ENCODE measurements around the gene ZNF839. TPM values are rescaled to one million over a fixed set of nuclear protein-coding genes. Genes with fewer than 3 reads are reported as not detected.
A peak's percentile ranks its signal among the peaks of the same experiment; 100 is the strongest.

The ZNF839 gene
- polyA plus RNA-seq (2012; ENCODE audit: insufficient read depth, insufficient read length), result 16.5 TPM

DNA sequence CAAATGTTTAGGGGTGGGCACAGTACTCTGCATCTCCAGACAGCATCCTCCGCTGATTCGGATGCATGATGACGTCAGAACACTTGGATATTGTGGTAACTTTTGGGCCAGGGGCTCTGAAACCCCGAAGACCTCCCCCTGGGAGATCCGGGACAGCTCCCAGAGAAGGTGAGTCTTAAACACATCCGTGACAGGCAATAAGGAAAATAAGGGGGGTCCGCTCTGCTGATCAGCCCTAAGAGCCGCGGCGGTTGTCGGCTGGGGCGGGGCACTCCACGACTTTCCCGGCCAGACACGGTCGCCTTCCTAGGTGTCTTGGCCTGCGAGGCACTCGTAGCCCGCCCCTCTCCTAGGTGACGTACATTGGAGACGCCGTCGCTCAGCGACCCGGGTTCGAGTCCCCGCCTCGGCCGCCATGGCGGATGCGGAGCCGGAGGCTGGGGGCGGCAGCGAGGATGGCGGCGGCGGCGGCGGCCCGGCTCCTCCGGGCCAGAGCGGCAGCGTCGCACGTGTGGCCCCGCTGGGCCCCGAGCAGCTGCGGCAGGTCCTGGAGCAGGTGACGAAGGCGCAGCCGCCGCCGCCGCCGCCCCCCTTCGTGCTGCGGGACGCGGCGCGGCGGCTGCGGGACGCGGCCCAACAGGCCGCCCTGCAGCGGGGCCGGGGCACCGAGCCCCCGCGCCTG, at the start of gene ZNF839:
TSS of gene ZNF839 (plus strand) at position 396 of the 682 bp plus-strand sequence. CDS start at position 416, 20 bp downstream.
- peak; percentile 86 for DNase-seq (ENCODE audit: low read depth, low spot score)
- H3K4me3 ChIP-seq (ENCODE audit: low read length), result peak within 1 kb of the TSS; percentile 75

DNA sequence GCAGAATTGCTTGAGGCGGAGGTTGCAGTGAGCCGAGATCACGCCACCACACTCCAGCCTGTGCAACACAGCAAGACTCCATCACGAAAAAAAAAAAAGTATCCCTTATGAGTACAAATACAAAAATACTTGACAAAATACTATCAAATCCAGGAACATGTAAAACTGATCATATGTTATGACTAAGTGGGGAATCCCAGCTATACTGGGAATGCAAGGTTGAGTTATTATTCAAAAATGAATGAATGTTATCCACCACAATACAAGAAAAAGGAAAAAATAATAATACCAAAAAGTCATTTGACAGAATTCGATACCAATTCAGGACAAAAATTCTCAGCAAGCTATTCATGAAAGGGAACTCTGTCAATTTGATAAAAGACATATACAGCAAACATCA, 47.2 kb upstream of the ZNF839 start:
- no peak overlapping the region for H3K4me3 ChIP-seq (ENCODE audit: low read length)
- DNase-seq (ENCODE audit: low read depth, low spot score), result no peak

DNA sequence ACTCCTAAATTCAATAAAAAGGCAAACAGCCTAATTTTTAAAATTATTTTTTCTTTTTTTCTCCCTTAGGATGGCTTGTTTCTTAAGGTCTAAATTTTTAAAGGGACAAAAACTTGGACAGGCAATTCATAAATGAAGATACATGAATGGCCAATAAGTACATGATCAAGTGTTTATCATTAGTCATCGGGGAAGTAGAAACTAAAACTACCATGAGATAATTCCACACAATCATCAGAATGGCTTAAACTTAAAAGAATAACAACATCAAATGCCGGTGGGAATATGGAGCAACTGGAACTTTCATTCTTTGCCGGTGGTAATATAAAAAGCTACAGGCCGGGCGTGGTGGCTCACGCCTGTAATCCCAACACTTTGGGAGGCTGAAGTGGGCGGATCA, 43.7 kb upstream of the ZNF839 start:
- DNase-seq (ENCODE audit: low read depth, low spot score), result no peak

DNA sequence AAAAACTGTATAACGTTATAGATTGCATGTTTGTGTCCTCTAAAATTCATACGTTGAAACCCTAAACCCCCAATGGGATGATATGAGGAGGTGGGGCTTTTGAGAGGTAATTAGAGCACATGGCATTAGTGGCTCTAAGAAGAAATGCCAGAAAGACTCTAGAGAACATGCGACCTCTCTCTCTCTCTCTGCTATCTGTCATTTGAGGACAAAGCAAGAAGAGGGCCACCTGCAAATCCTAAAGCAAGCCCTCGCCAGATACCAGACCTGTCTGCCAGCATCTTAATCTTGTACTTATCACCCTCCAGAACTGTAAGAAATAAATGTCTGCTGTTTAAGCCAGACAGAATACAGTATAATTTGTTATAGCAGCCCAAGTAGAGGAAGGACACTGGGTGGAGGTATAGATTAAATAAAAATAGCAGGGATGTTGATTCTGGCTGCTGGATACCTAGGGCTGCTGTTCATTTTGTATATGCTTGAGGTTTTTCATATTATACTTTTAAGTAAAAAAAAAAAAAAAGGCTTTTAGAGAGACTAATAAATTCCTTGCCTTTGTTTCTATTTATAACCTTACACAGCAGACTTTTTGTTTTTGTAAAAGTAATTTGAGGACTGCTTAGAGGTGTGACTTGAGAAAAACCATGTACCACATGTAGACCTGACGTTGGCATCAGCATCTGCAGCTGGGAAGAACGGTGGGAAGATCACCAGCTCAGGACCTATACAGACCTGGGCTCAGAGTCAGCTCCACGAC, 41.5 kb upstream of the ZNF839 start:
- DNase-seq (ENCODE audit: low read depth, low spot score), result no peak
- H3K4me3 ChIP-seq (ENCODE audit: low read length), result no peak overlapping the region

More for the DNA sequence above, 43.7 kb upstream of the ZNF839 start:
- H3K4me3 ChIP-seq (ENCODE audit: low read length), result no peak overlapping the region

DNA sequence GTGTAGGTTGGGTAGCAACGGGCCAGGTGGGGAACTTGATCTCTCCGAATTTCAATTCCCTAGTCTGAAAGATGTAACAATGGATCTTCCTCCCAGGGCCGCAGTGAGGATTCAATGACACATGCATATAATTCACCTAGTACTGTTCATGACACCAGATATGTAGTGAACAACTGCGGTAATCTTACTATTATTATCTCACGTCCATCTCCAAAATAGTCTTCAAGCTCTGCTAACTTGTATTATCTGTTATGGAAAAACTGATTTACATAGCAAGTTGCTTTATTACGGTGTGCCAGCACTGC, 41.0 kb upstream of the ZNF839 start:
- no peak overlapping the region for H3K4me3 ChIP-seq (ENCODE audit: low read length)
- DNase-seq (ENCODE audit: low read depth, low spot score), result no peak

DNA sequence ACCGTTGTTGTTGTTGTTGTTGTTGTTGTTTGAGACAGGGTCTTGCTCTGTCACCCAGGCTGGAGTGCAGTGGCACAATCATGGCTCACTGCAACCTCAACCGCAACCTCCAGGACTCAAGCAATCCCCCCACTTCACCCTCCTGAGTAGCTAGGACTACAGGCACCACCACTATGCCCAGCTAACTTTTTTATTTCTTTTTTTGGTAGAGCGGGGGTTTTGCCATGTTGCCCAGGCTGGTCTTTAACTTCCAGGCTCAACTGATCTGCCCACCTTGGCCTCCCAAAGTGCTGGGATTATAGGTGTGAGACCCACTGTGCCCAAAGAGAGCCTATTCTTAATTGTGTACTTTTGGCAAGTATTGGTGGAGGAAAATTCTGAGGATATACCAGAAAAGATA, 40.3 kb upstream of the ZNF839 start:
- no peak overlapping the region for H3K4me3 ChIP-seq (ENCODE audit: low read length)
- DNase-seq (ENCODE audit: low read depth, low spot score), result no peak

DNA sequence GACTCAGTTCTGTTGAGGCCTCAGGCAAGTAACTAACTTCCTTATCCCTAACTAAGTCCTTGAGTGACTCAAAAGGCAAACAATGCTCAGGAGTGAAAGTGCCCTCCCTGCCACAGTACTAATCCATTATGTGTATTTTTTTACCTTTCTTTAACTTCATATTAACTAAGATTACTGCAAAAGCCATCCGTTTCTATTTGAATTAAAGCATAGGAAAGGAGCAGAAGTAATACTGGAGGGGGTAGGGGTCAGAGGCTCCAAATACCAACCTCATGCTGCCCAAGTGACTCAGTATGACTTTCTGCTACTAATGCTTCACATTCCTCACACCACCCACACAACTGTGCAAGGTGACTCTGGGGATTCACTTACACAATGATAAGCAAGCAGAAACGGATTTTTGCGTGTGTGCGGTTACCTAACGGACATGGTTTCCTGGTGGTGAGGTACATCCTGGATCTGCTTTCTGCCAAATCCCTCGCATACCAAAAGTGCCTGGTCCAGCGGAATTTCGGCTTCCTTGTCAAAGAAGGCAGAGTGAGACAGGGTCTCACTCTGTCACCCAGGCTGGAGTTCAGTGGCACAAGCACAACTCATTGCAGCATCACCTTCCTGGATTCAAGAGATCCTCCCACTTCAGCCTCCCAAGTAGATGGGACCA, 39.7 kb upstream of the ZNF839 start:
- no peak overlapping the region for H3K4me3 ChIP-seq (ENCODE audit: low read length)
- no peak for DNase-seq (ENCODE audit: low read depth, low spot score)

DNA sequence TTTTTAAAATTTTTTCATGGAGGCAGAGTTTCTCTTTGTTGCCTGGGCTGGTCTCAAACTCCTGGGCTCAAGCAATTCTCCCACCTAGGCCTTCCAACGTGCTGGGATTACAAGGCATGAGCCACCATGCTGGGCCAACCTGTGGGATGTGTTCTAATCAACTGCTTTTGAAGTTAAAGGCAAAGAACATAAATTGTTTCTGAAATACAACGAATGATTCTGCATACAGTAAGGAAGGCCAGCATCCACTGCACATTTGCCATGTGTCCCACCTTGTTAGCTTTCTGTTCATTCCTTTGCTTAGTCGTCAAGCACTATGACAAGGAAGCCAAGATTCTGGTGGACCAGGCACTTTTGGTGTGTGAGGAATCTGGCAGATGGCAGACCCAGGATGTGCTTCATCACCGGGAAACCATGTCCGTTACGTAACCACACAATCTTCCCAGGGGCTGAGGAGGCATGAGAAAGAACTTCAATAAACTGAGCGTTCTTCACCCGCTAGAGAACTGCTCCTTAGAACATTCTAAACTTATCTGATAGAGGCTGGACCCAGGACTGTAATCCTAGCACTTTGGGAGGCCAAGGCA, 39.1 kb upstream of the ZNF839 start:
- DNase-seq (ENCODE audit: low read depth, low spot score), result no peak
- H3K4me3 ChIP-seq (ENCODE audit: low read length), result no peak overlapping the region

DNA sequence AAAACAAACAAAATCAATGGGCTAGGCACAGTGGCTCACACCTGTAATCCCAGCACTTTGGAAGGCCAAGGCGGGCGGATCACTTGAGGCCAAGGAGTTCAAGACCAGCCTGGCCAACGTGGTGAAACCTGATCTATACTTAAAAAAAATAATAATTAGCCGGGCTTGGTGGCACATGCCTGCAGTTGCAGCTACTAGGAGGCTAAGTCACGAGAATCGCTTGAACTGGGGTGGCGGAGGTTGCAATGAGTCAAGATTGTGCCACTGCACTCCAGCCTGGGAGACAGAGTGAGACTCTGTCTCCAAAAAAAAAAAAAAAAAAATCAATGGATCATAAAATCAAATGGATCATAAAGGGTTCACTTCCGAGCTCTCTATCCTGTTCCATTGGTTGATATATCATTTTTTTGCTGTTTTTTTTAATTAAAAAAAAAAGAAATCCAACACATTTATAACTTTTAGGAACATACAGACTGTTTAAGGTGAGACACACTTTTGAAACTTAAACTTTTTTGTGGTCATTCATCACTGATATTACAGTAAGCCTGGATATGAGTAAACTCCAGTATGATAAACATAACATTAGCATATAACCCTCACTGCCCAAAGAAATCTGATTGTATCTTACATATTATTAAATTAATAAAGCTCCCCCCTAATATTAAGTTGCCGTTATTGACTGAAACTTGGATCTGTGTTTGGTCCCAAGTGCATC, 36.6 kb upstream of the ZNF839 start:
- DNase-seq (ENCODE audit: low read depth, low spot score), result no peak
- no peak overlapping the region for H3K4me3 ChIP-seq (ENCODE audit: low read length)

DNA sequence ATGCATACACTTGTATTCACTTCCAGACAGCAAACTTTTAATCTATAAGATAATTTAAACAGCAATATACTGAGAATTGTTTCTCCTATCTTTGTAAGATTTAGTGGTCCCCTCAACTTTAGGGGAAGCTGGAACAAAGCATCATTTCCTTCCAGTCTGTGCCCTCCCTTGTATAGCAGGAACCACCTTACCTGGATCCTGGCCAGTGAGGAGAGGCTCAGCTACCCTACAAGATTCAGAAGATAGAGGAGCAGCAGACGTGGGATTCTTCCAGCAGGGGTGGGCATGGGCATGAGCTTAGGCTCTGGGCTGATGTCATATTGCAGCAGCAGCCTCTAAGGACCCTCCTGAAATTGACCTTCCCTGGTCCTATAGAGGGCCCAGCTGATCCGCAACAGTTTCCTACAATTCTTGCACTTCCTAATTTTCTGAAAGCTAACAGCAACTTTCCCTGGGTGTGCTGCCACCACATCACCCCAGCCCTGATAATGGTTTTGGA, 35.9 kb upstream of the ZNF839 start:
- no peak for DNase-seq (ENCODE audit: low read depth, low spot score)
- no peak overlapping the region for H3K4me3 ChIP-seq (ENCODE audit: low read length)

DNA sequence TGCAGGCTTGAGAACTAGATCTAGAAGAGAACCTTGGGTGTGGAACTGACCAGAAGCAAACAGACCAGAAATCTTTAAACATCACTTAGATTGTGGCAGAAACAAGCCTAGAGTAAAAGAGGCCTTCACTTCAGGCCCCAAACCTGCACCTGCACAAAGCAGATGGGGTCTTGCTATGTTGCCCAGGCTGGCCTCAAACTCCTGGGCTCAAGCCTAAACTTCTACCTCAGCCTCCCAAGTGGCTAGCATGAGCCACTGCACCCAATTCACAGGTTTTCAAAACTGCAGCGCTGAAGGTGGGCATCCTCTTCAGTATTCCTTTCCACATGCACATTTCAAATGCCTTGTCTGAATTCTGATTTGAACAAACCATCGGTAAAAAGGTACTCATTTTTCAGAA, 34.4 kb upstream of the ZNF839 start:
- DNase-seq (ENCODE audit: low read depth, low spot score), result no peak

DNA sequence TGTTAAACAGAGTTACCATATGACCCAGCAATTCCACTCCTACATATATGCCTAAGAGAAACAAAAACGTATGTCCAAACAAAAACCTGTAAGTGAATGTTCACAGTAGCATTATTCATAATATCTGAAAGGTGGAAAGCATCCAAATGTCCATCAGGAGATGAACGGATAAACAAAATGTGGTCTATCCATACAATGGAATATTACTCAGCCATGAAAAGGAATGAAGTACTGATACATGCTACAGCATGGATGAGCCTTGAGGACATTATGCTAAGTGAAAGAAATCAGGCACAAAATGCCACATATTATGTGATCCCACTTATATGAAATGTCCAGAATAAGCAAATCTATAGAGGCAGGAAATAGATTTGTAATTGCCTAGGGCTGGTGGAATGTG, 31.4 kb upstream of the ZNF839 start:
- H3K4me3 ChIP-seq (ENCODE audit: low read length), result no peak overlapping the region
- no peak for DNase-seq (ENCODE audit: low read depth, low spot score)

More for the DNA sequence above, 34.4 kb upstream of the ZNF839 start:
- no peak overlapping the region for H3K4me3 ChIP-seq (ENCODE audit: low read length)

DNA sequence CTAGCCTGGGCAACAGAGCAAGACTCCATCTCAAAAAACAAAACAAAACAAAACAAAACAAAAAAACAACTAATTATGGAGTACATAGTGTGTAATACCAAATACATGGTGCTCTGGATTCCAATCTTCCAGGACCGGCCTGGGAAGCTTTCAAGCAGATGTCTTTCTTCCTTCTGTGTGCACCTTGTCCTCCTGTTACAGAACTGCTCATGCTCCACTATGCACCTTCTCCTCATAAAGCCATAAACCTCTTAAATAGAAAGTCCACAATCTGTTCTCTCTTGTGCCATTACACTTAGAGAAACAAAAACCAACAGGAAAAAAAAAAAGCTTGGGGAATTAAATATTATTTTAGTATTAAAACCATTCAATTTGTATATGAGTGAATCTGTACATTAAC, 27.1 kb upstream of the ZNF839 start:
- no peak overlapping the region for H3K4me3 ChIP-seq (ENCODE audit: low read length)
- DNase-seq (ENCODE audit: low read depth, low spot score), result no peak

DNA sequence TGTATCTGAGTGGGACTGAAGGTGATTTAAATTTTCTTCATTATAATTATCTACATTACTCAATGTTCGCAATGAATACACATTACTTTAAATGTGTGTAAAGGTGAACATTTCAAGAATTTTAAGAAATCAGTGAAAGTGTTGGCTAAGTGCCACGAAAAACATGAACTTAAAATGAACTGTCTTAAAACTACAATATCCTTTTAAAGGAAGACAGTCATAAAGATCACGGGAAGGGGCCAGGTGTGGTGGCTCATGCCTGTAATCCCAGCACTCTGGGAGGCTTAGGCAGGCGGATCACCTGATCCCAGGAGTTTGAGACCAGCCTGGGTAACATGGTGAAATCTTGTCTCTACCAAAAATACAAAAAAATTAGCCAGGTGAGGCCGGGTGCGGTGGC, 25.8 kb upstream of the ZNF839 start:
- no peak for DNase-seq (ENCODE audit: low read depth, low spot score)
- no peak overlapping the region for H3K4me3 ChIP-seq (ENCODE audit: low read length)

DNA sequence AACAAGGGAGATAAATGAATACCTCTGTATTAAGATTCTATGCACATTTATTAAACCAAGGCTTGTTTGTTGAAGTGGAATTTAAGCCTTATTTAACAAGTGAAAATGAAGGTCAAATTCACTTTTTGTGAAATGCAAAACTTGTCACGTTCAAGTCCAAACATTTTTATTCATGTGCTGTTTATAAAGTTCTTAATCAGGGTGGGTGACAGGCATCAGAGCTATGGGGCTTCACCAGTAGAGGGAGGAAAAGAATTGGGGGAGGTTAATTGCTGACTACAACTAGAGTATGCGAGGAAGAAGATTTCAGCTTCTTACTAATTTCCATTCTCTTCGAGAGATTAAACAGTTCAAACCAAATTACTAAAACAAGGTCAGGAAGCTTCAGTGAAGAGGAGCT, 24.3 kb upstream of the ZNF839 start:
- no peak for DNase-seq (ENCODE audit: low read depth, low spot score)
- no peak overlapping the region for H3K4me3 ChIP-seq (ENCODE audit: low read length)

DNA sequence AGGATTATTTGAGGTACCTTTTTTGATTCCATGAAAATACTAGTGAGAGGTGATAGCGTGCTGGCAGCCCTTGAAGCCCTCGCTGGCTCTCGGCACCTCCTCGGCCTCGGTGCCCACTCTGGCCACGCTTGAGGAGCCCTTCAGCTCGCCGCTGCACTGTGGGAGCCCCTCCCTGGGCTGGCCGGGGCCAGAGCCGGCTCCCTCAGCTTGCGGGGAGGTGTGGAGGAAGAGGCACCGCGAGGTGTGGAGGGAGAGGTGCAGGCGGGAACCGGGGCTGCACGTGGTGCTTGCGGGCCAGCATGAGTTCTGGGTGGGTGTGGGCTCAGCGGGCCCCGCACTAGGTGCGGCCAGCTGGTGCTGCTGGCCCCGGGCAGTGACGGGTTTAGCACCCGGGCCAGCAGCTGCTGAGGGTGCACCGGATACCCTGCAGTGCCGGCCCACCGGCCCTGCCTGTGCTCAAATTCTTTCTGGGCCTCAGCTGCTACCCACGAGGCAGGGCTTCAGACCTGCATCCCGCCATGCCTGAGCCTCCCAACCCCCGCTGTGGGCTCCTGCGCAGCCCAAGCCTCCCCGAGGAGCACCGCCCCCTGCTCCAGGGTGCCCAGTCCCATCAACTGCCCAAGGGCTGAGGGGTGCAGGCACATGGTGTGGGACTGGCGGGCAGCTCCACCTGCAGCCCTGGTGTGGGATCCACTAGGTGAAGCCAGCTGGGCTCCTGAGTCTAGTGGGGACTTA, 21.9 kb upstream of the ZNF839 start:
- no peak for DNase-seq (ENCODE audit: low read depth, low spot score)
- no peak overlapping the region for H3K4me3 ChIP-seq (ENCODE audit: low read length)

DNA sequence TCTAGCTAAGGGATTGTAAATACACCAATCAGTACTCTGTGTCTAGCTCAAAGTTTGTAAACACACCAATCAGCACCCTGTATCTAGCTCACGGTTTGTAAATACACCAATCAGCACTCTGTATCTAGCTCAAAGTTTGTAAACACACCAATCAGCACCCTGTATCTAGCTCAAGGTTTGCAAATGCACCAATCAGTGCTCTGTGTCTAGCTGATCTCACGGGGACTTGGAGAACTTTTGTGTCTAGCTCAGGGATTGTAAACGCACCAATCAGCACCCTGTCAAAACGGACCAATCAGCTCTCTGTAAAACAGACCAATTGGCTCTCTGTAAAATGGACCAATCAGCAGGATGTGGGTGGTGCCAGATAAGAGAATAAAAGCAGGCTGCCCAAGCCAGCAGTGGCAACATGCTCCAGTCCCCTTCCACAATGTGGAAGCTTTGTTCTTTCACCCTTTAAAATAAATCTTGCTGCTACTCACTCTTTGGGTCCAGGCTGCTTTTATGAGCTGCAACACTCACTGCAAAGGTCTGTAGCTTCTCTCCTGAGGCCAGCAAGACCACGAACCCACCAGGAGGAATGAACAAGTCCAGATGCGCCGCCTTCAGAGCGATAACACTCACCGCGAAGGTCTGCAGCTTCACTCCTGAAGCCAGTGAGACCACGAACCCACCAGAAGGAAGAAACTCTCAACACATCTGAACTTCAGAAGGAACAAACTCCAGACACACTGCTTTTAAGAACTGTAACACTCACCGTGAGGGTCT, 21.1 kb upstream of the ZNF839 start:
- DNase-seq (ENCODE audit: low read depth, low spot score), result peak; percentile 66
- peak overlapping the region; percentile 20; the same call in 1 of the 2 replicates for H3K4me3 ChIP-seq (ENCODE audit: low read length)

DNA sequence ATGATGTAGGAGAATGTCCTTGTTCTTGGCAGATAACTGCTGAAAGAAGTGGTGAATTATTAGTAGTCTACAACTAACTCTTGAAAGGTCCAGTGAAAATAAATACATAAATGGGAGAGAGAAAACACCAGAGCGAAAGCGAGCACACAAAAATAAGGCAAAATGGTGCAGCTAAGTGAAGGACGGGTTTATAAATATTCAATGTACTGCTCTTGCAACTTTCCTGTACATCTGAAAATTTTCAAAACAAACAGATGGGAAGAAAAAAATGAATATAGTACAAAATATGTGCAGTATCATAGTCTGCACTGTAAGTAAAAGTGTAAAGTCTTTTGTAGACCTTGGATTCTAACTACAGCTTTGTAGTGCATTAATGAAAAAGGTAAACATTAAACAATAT, 15.9 kb upstream of the ZNF839 start:
- no peak overlapping the region for H3K4me3 ChIP-seq (ENCODE audit: low read length)
- no peak for DNase-seq (ENCODE audit: low read depth, low spot score)

All from Jurkat, Clone E6-1 (cell line).